SJSA1 (cell line): ENCODE results near the gene CEACAM4. TPM values are rescaled to one million over a fixed set of nuclear protein-coding genes. Genes with fewer than 3 reads are reported as not detected.

Source experiments
- DNase-seq, 2 experiments: peaks; one replicate each; pipeline ENCODE4 v3.0.0-alpha.2; 2015 to 2020; ENCODE audit warnings: low spot score in 2 of 2, low read depth in 1 of 2
- H3K27ac ChIP-seq: fragments of 250-450 bp; sonication (Bioruptor Pico); 2 replicates; pipeline ENCODE4 v1.5.1; 2020; ENCODE audit warnings: mild to moderate bottlenecking, moderate library complexity
- H3K27me3 ChIP-seq: fragments of 250-450 bp; sonication (Bioruptor Pico); replicated peaks from 2 replicates; pipeline ENCODE4 v1.5.1; 2020; ENCODE audit warnings: mild to moderate bottlenecking, moderate library complexity
- H3K36me3 ChIP-seq: fragments of 250-450 bp; sonication (Bioruptor Pico); 2 replicates; pipeline ENCODE4 v1.5.1; 2020; ENCODE audit warnings: mild to moderate bottlenecking
- H3K4me1 ChIP-seq: fragments of 250-450 bp; sonication (Bioruptor Pico); replicated peaks from 2 replicates; pipeline ENCODE4 v1.6.1; 2021; ENCODE audit warnings: mild to moderate bottlenecking
- H3K4me3 ChIP-seq: fragments of 250-450 bp; sonication (Bioruptor Pico); 2 replicates; pipeline ENCODE4 v1.5.1; 2020; ENCODE audit warnings: mild to moderate bottlenecking
- H3K9me3 ChIP-seq: fragments of 250-450 bp; sonication (Bioruptor Pico); replicated peaks from 2 replicates; pipeline ENCODE4 v1.5.1; 2020; ENCODE audit warnings: mild to moderate bottlenecking
- total RNA-seq: library from RNA; depleted of rRNA; stranded (reverse); fragments of >200 nt; shearing (Covaris generic); gene quantifications from 2 replicates; pipeline ENCODE4 v1.2.3, GENCODE V29; 2014

Gene CEACAM4
- total RNA-seq, 1 experiment from 2014 or later = not detected

- H3K4me1 ChIP-seq = no peaks in the 10 kb centered on the region
- no peak overlapping the region for H3K27ac ChIP-seq
- H3K4me3 ChIP-seq = no peak overlapping the region
- no peaks in the 10 kb centered on the region for H3K9me3 ChIP-seq
- H3K27me3 ChIP-seq = peaks cover 26% of the 10 kb centered on the region
- peak in 1 of 2 experiments; percentile 22 for DNase-seq
- no peaks in the 10 kb centered on the region for H3K36me3 ChIP-seq
Observed at GRCh38 chr19:41606215-41606837, 20.5 kb downstream of the CEACAM4 start.

DNA sequence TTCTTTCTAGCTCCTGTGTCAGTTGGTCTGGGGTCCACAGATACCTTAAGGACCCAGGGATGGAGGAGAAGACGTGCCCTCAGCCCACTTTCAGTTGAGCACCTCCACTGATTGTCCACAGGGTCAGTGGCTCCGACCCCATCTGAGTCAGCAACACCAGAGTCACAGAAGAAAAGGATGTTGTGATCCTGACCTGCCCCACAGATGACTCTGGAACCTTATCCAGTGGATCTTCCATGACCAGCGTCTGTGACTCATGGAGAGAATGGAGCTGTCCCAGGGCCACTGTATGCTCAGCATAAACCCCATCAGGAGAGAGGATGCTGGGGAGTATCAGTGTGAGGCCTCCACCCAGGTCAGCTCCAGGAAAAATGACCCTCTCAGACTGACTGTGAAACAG lies 22.0 kb downstream of the CEACAM4 start:
- no peaks in the 10 kb centered on the region for H3K9me3 ChIP-seq
- DNase-seq = no peak
- H3K27me3 ChIP-seq = peaks cover 19% of the 10 kb centered on the region
- no peaks in the 10 kb centered on the region for H3K4me1 ChIP-seq
- H3K4me3 ChIP-seq = no peak overlapping the region
- H3K36me3 ChIP-seq = no peaks in the 10 kb centered on the region
- no peak overlapping the region for H3K27ac ChIP-seq

- no peaks in the 10 kb centered on the region for H3K4me1 ChIP-seq
- H3K27me3 ChIP-seq = peaks cover 15% of the 10 kb centered on the region
- H3K36me3 ChIP-seq = no peaks in the 10 kb centered on the region
- H3K9me3 ChIP-seq = no peaks in the 10 kb centered on the region
- no peak overlapping the region for H3K4me3 ChIP-seq
- no peak overlapping the region for H3K27ac ChIP-seq
- no peak for DNase-seq
Observed at GRCh38 chr19:41601771-41602170, 25.1 kb downstream of the CEACAM4 start.

DNA sequence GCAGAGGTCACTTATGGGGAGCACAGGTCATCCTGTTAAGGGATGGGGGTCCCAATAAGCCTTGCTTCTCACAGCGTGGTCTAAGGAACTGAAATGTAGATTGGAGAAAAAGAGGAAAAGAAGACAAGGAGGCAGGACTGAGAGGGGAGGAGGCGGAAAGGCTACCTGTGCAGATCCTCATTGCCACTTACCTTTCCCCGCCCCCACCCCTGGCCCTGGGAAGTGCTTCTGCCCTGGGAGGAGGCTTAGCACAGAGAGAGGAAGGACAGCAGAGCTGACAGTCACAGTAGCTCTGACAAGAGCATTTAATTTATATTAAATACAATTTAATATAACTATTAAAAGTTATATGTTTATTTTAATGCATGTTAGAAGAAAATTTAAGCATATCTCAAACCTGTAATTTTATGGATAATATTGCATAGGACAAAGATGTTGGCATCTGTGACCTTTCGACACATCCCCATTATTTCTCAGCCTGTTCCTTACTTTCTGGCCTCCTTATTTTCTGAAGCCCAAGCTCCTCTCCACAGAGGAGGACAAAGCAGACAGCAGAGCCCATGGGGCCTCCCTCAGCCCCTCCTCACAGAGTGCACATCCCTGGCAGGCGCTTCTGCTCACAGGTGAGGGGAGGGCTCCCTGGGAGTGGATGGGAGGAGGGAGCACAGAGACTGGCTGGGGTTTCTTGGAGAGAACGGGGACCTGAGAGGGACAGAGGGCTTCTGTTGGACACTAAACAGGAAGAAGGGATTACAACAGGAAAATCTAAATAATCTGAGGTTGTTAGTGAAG lies 27.5 kb downstream of the CEACAM4 start:
- DNase-seq = no peak
- Histone ChIP-seq H3K27me3 (peaks cover 17% of the 10 kb centered on the region), H3K9me3 (no peaks in the 10 kb centered on the region), H3K4me3 (no peak overlapping the region), H3K27ac (no peak overlapping the region), H3K36me3 (no peaks in the 10 kb centered on the region), H3K4me1 (no peaks in the 10 kb centered on the region)

GRCh38 chr19:41597600-41598041 lies 29.3 kb downstream of the CEACAM4 start:
- no peaks in the 10 kb centered on the region for H3K4me1 ChIP-seq
- no peaks in the 10 kb centered on the region for H3K36me3 ChIP-seq
- H3K4me3 ChIP-seq = no peak overlapping the region
- H3K27me3 ChIP-seq = peaks cover 15% of the 10 kb centered on the region
- DNase-seq = peak; percentile 40 to 62
- no peaks in the 10 kb centered on the region for H3K9me3 ChIP-seq
- no peak overlapping the region for H3K27ac ChIP-seq

GRCh38 chr19:41595890-41596280 lies 31.0 kb downstream of the CEACAM4 start:
- Histone ChIP-seq H3K27me3 (peaks cover 10% of the 10 kb centered on the region), H3K36me3 (no peaks in the 10 kb centered on the region), H3K9me3 (no peaks in the 10 kb centered on the region), H3K27ac (no peak overlapping the region), H3K4me3 (no peak overlapping the region), H3K4me1 (no peaks in the 10 kb centered on the region)
- no peak for DNase-seq

DNA sequence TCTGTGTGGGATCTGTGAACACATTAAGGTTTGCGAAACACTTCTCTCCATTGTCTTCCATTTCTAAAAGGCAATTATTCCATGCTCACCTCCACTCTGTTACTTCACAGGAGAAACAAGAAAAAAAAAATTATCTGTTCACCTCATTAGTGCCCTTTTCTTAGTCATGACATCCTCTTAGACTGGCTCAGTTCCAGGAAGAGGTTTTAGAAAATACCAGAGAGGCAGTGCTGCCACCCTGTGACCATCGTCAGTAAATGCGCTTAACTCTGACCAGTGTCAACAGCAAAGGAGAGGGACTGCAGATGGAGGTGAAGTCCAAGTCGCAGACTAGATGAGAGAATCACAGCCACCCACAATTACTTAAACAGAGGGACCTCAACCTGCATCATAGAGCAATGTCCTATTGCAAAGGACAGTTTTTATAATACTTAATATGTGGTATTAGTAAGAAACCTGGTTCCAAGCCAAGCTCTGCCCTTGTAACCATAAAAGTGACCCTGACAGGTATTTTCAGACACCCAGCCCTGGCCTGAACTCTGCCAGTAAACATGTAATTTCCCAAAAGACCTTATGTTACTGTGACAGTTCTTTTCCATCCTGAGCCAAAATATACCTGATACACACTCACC lies 31.5 kb downstream of the CEACAM4 start:
- no peaks in the 10 kb centered on the region for H3K4me1 ChIP-seq
- no peak overlapping the region for H3K27ac ChIP-seq
- peaks cover 10% of the 10 kb centered on the region for H3K27me3 ChIP-seq
- no peaks in the 10 kb centered on the region for H3K36me3 ChIP-seq
- no peak overlapping the region for H3K4me3 ChIP-seq
- no peaks in the 10 kb centered on the region for H3K9me3 ChIP-seq
- DNase-seq = peak in 1 of 2 experiments; percentile 31

- Histone ChIP-seq H3K9me3 (no peaks in the 10 kb centered on the region), H3K36me3 (no peaks in the 10 kb centered on the region), H3K27me3 (peaks cover 5% of the 10 kb centered on the region; the same call in 1 of the 2 replicates), H3K27ac (no peak overlapping the region), H3K4me1 (no peaks in the 10 kb centered on the region), H3K4me3 (no peak overlapping the region)
- DNase-seq = no peak
Observed at GRCh38 chr19:41591951-41592562, 34.8 kb downstream of the CEACAM4 start.

GRCh38 chr19:41590936-41591335 lies 35.9 kb downstream of the CEACAM4 start:
- no peak overlapping the region for H3K4me3 ChIP-seq
- H3K4me1 ChIP-seq = no peaks in the 10 kb centered on the region
- H3K36me3 ChIP-seq = no peaks in the 10 kb centered on the region
- no peak overlapping the region for H3K27ac ChIP-seq
- no peaks in the 10 kb centered on the region for H3K9me3 ChIP-seq
- DNase-seq = no peak
- H3K27me3 ChIP-seq = no peaks in the 10 kb centered on the region

GRCh38 chr19:41589371-41589770 lies 37.5 kb downstream of the CEACAM4 start:
- H3K27ac ChIP-seq = no peak overlapping the region
- no peaks in the 10 kb centered on the region for H3K9me3 ChIP-seq
- no peaks in the 10 kb centered on the region for H3K4me1 ChIP-seq
- no peak for DNase-seq
- no peak overlapping the region for H3K4me3 ChIP-seq
- H3K36me3 ChIP-seq = no peaks in the 10 kb centered on the region
- no peaks in the 10 kb centered on the region for H3K27me3 ChIP-seq

DNA sequence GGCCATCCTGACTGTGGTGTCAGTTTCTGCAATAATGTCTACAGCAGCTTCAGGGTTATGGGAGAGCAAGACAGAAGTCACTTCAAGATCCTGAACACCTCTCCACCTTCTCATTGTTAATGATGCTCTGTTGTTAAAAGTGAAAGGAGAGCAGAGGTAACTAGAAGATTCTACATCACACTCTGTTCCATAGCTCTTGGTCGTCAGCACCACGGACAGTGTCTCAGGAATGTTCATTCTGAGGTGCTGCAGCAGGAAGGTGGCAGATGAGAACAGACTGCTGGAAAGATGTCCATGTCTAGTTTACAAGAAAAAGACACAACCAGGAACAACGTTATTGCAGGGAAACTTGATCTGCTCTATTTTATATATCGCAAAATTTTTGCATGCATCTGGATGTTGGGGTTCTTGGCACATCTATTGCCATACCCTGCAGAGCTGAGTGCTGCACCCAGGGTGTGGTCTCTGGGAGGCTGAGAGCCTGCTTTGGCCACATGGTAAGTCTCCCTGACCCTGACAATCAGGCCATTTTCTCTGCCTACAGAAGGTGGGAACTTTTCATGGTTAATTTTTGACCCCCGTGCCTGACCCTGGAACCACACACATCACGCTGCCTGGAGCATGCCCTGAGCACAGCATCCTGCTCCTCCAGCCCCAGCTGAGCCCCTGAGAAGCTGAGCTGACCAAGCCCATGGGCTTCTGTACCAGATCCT lies 38.2 kb downstream of the CEACAM4 start:
- Histone ChIP-seq H3K9me3 (no peaks in the 10 kb centered on the region), H3K4me3 (no peak overlapping the region), H3K27me3 (no peaks in the 10 kb centered on the region), H3K36me3 (no peaks in the 10 kb centered on the region), H3K27ac (no peak overlapping the region), H3K4me1 (no peaks in the 10 kb centered on the region)
- DNase-seq = no peak

DNA sequence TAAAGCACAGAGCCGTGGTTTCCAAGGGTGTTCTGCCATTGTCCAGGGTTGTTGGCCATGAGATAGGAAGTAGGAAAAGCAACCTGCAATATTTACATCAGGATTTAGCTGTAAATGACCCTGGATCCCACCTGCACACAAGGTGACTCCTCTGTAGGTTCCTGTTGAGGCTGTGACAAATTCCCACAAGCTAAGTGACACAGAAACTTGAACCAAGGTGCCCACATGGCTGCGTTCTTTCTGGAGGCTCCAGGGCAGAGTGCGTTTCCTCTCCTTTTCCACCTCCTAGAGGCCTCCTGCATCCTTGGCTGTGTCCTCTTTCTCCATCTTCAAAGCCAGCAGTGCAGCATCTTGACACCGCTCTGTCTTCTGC lies 39.0 kb downstream of the CEACAM4 start:
- H3K9me3 ChIP-seq = peaks cover 7% of the 10 kb centered on the region; the same call in 1 of the 2 replicates
- H3K36me3 ChIP-seq = no peaks in the 10 kb centered on the region
- H3K27me3 ChIP-seq = no peaks in the 10 kb centered on the region
- no peak overlapping the region for H3K4me3 ChIP-seq
- H3K27ac ChIP-seq = no peak overlapping the region
- H3K4me1 ChIP-seq = no peaks in the 10 kb centered on the region
- DNase-seq = no peak

GRCh38 chr19:41587101-41587837 lies 39.6 kb downstream of the CEACAM4 start:
- H3K4me1 ChIP-seq = no peaks in the 10 kb centered on the region
- H3K9me3 ChIP-seq = peaks cover 8% of the 10 kb centered on the region; the same call in 1 of the 2 replicates
- DNase-seq = no peak
- H3K36me3 ChIP-seq = no peaks in the 10 kb centered on the region
- no peaks in the 10 kb centered on the region for H3K27me3 ChIP-seq
- no peak overlapping the region for H3K27ac ChIP-seq
- no peak overlapping the region for H3K4me3 ChIP-seq
